HCT116 (cell line): ENCODE data around the gene TRAF3IP1. TPM values are rescaled to one million over a fixed set of nuclear protein-coding genes. Genes with fewer than 3 reads are reported as not detected.

ENCODE experiments used
- ATAC-seq: fragments of 200-7000 bp; cut with Tn5 transposase; 2 replicates; pipeline ENCODE4 v1.9.1; 2020; ENCODE audit warnings: mild to moderate bottlenecking, moderate library complexity
- BruUV-seq: library from RNA; stranded (reverse); fragments of 400-500 nt; replicated peaks from 2 replicates; lab custom pipeline; 2021; lab: Mats Ljungman, UMichigan
- CTCF ChIA-PET: fragments of 300-600 bp; sonication (Branson Sonifier 250); formaldehyde crosslinking; loops from one replicate; lab custom pipeline; 2021; ENCODE audit warnings: antibody characterized with exemption; lab: Charles Lee
- POLR2A ChIA-PET: fragments of 300-600, 350-600 bp; sonication (Branson Sonifier 250); formaldehyde crosslinking; loops from one replicate; lab custom pipeline; 2021; ENCODE audit warnings: antibody characterized with exemption; lab: Charles Lee
- RAD21 ChIA-PET, 2 experiments: fragments of 300-600 bp; sonication (Branson Sonifier 250); formaldehyde crosslinking; loops; one replicate each; lab custom pipeline; 2023; ENCODE audit warnings: low total read pairs in 2 of 2; ENCODE audit not compliant: uncharacterized antibody in 2 of 2, unreplicated experiment in 2 of 2, low non-redundant PET in 1 of 2; lab: Charles Lee
- DNase-seq: peaks from one replicate; pipeline ENCODE4 v3.0.0-alpha.2; 2010; ENCODE audit warnings: low read depth, low spot score
- H2AFZ ChIP-seq: fragments of 200-600 bp; shearing (Covaris generic), sonication (generic); 2 replicates; pipeline ENCODE4 v1.6.1; 2017; ENCODE audit warnings: low read depth, mixed run types, mixed read lengths, antibody characterized with exemption, low read length; ENCODE audit not compliant: poor library complexity, severe bottlenecking
- H3K27ac ChIP-seq: 2 replicates; pipeline ENCODE4 v1.5.1; 2012; ENCODE audit warnings: low read depth, low read length
- H3K27me3 ChIP-seq: fragments of 200-600 bp; sonication (generic); 2 replicates; pipeline ENCODE4 v1.6.1; 2016; ENCODE audit warnings: mixed run types, low read length, mixed read lengths; ENCODE audit not compliant: insufficient read depth
- H3K36me3 ChIP-seq, 2 experiments: fragments of 200-500 bp in 1 of 2; fragments of 200-600 bp in 1 of 2; sonication (Bioruptor generic) in 1 of 2; sonication (generic) in 1 of 2; 2 replicates each; pipeline versions ENCODE4 v1.5.1 to v1.6.1; 2014 to 2016; ENCODE audit warnings: low read length in 2 of 2, inconsistent platforms in 1 of 2, mixed read lengths in 1 of 2, mixed run types in 1 of 2; ENCODE audit not compliant: insufficient read depth in 2 of 2, control insufficient read depth in 1 of 2
- H3K4me1 ChIP-seq, 2 experiments: fragments of 200-600 bp in 1 of 2; sonication (generic) in 1 of 2; 2 replicates each; pipeline versions ENCODE4 v1.5.1 to v1.6.1; 2012 to 2017; ENCODE audit warnings: low read length in 2 of 2, inconsistent platforms in 1 of 2, mild to moderate bottlenecking in 1 of 2, mixed read lengths in 1 of 2, mixed run types in 1 of 2, moderate library complexity in 1 of 2; ENCODE audit not compliant: insufficient read depth in 2 of 2, control insufficient read depth in 1 of 2
- H3K4me2 ChIP-seq: fragments of 200-600 bp; sonication (generic); 2 replicates; pipeline ENCODE4 v1.6.1; 2017; ENCODE audit warnings: mixed run types, low read length, mixed read lengths
- H3K4me3 ChIP-seq, 2 experiments: fragments of 200-600 bp in 1 of 2; sonication (generic) in 1 of 2; replicated peaks in 1 of 2; 2 replicates each; pipeline ENCODE4 v1.5.1; 2011 to 2016; ENCODE audit warnings: low read length in 2 of 2, control low read depth in 1 of 2, low read depth in 1 of 2, mild to moderate bottlenecking in 1 of 2, mixed read lengths in 1 of 2, mixed run types in 1 of 2
- H3K79me2 ChIP-seq: fragments of 200-600 bp; sonication (generic); 2 replicates; pipeline ENCODE4 v1.6.1; 2017; ENCODE audit warnings: mild to moderate bottlenecking, mixed run types, low read length, moderate library complexity, mixed read lengths; ENCODE audit not compliant: insufficient read depth
- H3K9ac ChIP-seq: fragments of 200-600 bp; sonication (generic); 2 replicates; pipeline ENCODE4 v1.6.1; 2016; ENCODE audit warnings: low read length, mixed read lengths
- H3K9me2 ChIP-seq: fragments of 200-600 bp; sonication (generic), shearing (Covaris generic); 2 replicates; pipeline ENCODE4 v1.6.1; 2017; ENCODE audit warnings: mixed run types, mild to moderate bottlenecking, moderate library complexity; ENCODE audit not compliant: insufficient read depth
- H3K9me3 ChIP-seq, 2 experiments: fragments of 200-500 bp in 1 of 2; fragments of 200-600 bp in 1 of 2; sonication (Bioruptor generic) in 1 of 2; sonication (generic) in 1 of 2; 2 replicates each; pipeline ENCODE4 v1.6.1; 2014 to 2017; ENCODE audit warnings: low read length in 2 of 2, mixed read lengths in 2 of 2, inconsistent platforms in 1 of 2, low read depth in 1 of 2, mild to moderate bottlenecking in 1 of 2, mixed run types in 1 of 2, moderate library complexity in 1 of 2; ENCODE audit not compliant: control insufficient read depth in 1 of 2, insufficient read depth in 1 of 2
- H4K20me1 ChIP-seq: fragments of 200-600 bp; sonication (generic), shearing (Covaris generic); 2 replicates; pipeline ENCODE4 v1.6.1; 2017; ENCODE audit warnings: mixed run types, mild to moderate bottlenecking, moderate library complexity; ENCODE audit not compliant: insufficient read depth
- CBX3 ChIP-seq: IDR thresholded peaks from 2 replicates; pipeline ENCODE4 v1.6.1; 2012; ENCODE audit warnings: low read depth
- EZH2 ChIP-seq: fragments of 200-600 bp; sonication (generic); IDR thresholded peaks from 2 replicates; pipeline ENCODE4 v1.6.1; 2017; ENCODE audit warnings: antibody characterized with exemption, mixed run types
- RAD21 ChIP-seq: IDR thresholded peaks from 2 replicates; pipeline ENCODE4 v1.6.1; 2012; ENCODE audit warnings: low read depth, mild to moderate bottlenecking
- TCF7L2 ChIP-seq: IDR thresholded peaks from 2 replicates; pipeline ENCODE4 v1.7.0; 2011; ENCODE audit warnings: borderline replicate concordance, inconsistent platforms; ENCODE audit not compliant: insufficient read depth, insufficient read length; ENCODE audit errors: extremely low read depth
- YY1 ChIP-seq: IDR thresholded peaks from 2 replicates; pipeline ENCODE4 v1.6.1; 2011; ENCODE audit warnings: low read length, low read depth, moderate library complexity, mild to moderate bottlenecking; ENCODE audit not compliant: insufficient replicate concordance; ENCODE audit errors: extremely low read depth
- intact Hi-C: fragments of 100-400 bp; cut with micrococcal nuclease; formaldehyde crosslinking; loops from 2 replicates; pipeline ENCODE4 v1.10.0; 2022
- total RNA-seq: library from RNA; stranded (reverse); gene quantifications from one replicate; pipeline ENCODE4 v1.2.1, GENCODE V29; 2021; ENCODE audit not compliant: unreplicated experiment
- TF ChIP-seq, protein P1 (sequence below): IDR thresholded peaks from 2 replicates; pipeline ENCODE4 v1.6.1; 2012
- TF ChIP-seq, protein P2 (sequence below): IDR thresholded peaks from 2 replicates; pipeline ENCODE4 v1.6.1; 2012; ENCODE audit warnings: low read depth
- TF ChIP-seq, protein P3 (sequence below), 3 experiments: fragments of 200-600 bp in 1 of 3; sonication (generic) in 1 of 3; IDR thresholded peaks in 2 of 3; conservative IDR thresholded peaks in 1 of 3; 2 replicates each; pipeline ENCODE4 v1.5.1; 2012 to 2017; ENCODE audit warnings: low read depth in 2 of 3, low read length in 2 of 3, antibody characterized with exemption in 1 of 3, borderline replicate concordance in 1 of 3, control low read depth in 1 of 3, mild to moderate bottlenecking in 1 of 3, mixed read lengths in 1 of 3, mixed run types in 1 of 3, moderate library complexity in 1 of 3; ENCODE audit not compliant: insufficient read depth in 1 of 3

TRAF3IP1 gene
- total RNA-seq, 1 experiment from 2014 or later = 19.4 TPM

DNA sequence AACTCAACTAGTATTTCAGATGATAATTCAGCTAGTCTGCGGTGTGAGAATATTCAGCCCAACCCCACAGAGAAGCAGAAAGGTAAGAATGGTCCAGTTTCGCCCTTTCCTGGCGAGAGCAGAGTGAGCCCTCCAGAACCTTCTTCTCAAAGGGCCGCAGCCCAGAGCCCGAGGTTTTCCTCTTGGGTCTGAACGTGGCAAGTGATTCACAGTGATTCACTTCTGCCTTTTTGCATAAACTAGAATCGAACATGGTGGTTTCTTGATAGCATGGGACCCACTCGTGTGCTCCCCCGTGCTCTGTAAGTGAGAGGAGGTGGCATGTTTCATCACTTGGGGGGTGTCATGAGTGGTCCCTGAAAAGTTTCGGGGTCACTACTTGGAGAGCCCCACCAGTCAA lies 24.2 kb downstream of the TRAF3IP1 start:
- no peak overlapping the region for H3K9ac ChIP-seq
- no peak for DNase-seq
- H3K27me3 ChIP-seq = no peaks in the 10 kb centered on the region
- intact Hi-C loops = no loop called here
- H3K79me2 ChIP-seq = no peaks in the 10 kb centered on the region; the same call in 1 of the 2 replicates
- no peak for ATAC-seq
- H3K4me3 ChIP-seq = no peak overlapping the region
- ChIA-PET POLR2A (no interaction called here), CTCF (no interaction called here), RAD21 (no interaction called here)
- no peaks in the 10 kb centered on the region for H3K9me3 ChIP-seq
- no TSS peak for BruUV-seq
- H3K4me1 ChIP-seq = no peaks in the 10 kb centered on the region
- no peaks in the 10 kb centered on the region for H4K20me1 ChIP-seq
- H3K9me2 ChIP-seq = no peaks in the 10 kb centered on the region
- no peak overlapping the region for H3K4me2 ChIP-seq
- H3K27ac ChIP-seq = no peak overlapping the region
- no peak overlapping the region for H2AFZ ChIP-seq
- no peaks in the 10 kb centered on the region; a peak in 1 of 4 replicates for H3K36me3 ChIP-seq
- TF ChIP-seq, protein P1, sequence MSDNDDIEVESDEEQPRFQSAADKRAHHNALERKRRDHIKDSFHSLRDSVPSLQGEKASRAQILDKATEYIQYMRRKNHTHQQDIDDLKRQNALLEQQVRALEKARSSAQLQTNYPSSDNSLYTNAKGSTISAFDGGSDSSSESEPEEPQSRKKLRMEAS = no peak
- TF ChIP-seq YY1 (no peak), CBX3 (no peak), TCF7L2 (no peak), EZH2 (no peak), RAD21 (no peak)
- TF ChIP-seq, protein P2, sequence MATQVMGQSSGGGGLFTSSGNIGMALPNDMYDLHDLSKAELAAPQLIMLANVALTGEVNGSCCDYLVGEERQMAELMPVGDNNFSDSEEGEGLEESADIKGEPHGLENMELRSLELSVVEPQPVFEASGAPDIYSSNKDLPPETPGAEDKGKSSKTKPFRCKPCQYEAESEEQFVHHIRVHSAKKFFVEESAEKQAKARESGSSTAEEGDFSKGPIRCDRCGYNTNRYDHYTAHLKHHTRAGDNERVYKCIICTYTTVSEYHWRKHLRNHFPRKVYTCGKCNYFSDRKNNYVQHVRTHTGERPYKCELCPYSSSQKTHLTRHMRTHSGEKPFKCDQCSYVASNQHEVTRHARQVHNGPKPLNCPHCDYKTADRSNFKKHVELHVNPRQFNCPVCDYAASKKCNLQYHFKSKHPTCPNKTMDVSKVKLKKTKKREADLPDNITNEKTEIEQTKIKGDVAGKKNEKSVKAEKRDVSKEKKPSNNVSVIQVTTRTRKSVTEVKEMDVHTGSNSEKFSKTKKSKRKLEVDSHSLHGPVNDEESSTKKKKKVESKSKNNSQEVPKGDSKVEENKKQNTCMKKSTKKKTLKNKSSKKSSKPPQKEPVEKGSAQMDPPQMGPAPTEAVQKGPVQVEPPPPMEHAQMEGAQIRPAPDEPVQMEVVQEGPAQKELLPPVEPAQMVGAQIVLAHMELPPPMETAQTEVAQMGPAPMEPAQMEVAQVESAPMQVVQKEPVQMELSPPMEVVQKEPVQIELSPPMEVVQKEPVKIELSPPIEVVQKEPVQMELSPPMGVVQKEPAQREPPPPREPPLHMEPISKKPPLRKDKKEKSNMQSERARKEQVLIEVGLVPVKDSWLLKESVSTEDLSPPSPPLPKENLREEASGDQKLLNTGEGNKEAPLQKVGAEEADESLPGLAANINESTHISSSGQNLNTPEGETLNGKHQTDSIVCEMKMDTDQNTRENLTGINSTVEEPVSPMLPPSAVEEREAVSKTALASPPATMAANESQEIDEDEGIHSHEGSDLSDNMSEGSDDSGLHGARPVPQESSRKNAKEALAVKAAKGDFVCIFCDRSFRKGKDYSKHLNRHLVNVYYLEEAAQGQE = no peak
- TF ChIP-seq, protein P3, sequence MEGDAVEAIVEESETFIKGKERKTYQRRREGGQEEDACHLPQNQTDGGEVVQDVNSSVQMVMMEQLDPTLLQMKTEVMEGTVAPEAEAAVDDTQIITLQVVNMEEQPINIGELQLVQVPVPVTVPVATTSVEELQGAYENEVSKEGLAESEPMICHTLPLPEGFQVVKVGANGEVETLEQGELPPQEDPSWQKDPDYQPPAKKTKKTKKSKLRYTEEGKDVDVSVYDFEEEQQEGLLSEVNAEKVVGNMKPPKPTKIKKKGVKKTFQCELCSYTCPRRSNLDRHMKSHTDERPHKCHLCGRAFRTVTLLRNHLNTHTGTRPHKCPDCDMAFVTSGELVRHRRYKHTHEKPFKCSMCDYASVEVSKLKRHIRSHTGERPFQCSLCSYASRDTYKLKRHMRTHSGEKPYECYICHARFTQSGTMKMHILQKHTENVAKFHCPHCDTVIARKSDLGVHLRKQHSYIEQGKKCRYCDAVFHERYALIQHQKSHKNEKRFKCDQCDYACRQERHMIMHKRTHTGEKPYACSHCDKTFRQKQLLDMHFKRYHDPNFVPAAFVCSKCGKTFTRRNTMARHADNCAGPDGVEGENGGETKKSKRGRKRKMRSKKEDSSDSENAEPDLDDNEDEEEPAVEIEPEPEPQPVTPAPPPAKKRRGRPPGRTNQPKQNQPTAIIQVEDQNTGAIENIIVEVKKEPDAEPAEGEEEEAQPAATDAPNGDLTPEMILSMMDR (IDR thresholded peaks at IDR 0.05 in 2 of 3, conservative IDR thresholded peaks at IDR 0.05 in 1 of 3; ENCODE audit: borderline replicate concordance in 1 of 3, insufficient read depth in 1 of 3, low read depth in 2 of 3, low read length in 2 of 3) = no peak
